Activated naive CD8-positive, alpha-beta T cell treated with anti-CD3 and anti-CD28 coated beads for 36 hours (primary cell): ENCODE results near the gene SCLY. TPM values are rescaled to one million over a fixed set of nuclear protein-coding genes. Genes with fewer than 3 reads are reported as not detected.

Experiments
- DNase-seq: peaks from one replicate; pipeline ENCODE4 v3.0.0; 2021
- H3K27ac Mint-ChIP-seq: one replicate; pipeline ENCODE4 v1.8.0; 2022; ENCODE audit warnings: mild to moderate bottlenecking, moderate library complexity, mixed read lengths
- H3K27me3 Mint-ChIP-seq: one replicate; pipeline ENCODE4 v1.8.0; 2022; ENCODE audit warnings: mild to moderate bottlenecking, mixed read lengths
- H3K36me3 Mint-ChIP-seq: one replicate; pipeline ENCODE4 v1.8.0; 2021; ENCODE audit warnings: mild to moderate bottlenecking, mixed read lengths
- H3K4me1 Mint-ChIP-seq: one replicate; pipeline ENCODE4 v1.8.0; 2021; ENCODE audit warnings: mixed read lengths
- H3K4me3 Mint-ChIP-seq: one replicate; pipeline ENCODE4 v1.8.0; 2022; ENCODE audit warnings: mild to moderate bottlenecking, moderate library complexity, mixed read lengths
- H3K9me3 Mint-ChIP-seq: one replicate; pipeline ENCODE4 v1.8.0; 2022; ENCODE audit warnings: mixed read lengths
- total RNA-seq, 2 experiments: library from RNA; stranded (reverse); gene quantifications; one replicate each; pipeline ENCODE4 v1.2.3, GENCODE V29; 2021

Gene SCLY
- total RNA-seq, 2 experiments from 2014 or later, result 71.6 to 72.9 TPM

- no peaks in the 10 kb centered on the region for H3K27me3 Mint-ChIP-seq
- peaks cover 1% of the 10 kb centered on the region for H3K4me1 Mint-ChIP-seq
- no peak overlapping the region for H3K27ac Mint-ChIP-seq
- no peak for DNase-seq
- H3K9me3 Mint-ChIP-seq, result no peaks in the 10 kb centered on the region
- H3K4me3 Mint-ChIP-seq, result no peak overlapping the region
- H3K36me3 Mint-ChIP-seq, result no peaks in the 10 kb centered on the region
These were observed 86.2 kb downstream of the SCLY start for GRCh38 chr2:238146884-238147544.

GRCh38 chr2:238148981-238149380 is 88.2 kb downstream of the SCLY start:
- Mint-ChIP-seq H3K36me3 (no peaks in the 10 kb centered on the region), H3K4me1 (peaks cover under 1% of the 10 kb centered on the region)

More at GRCh38 chr2:238148981-238149380, 88.2 kb downstream of the SCLY start:
- no peaks in the 10 kb centered on the region for H3K27me3 Mint-ChIP-seq
- no peak overlapping the region for H3K4me3 Mint-ChIP-seq
- no peaks in the 10 kb centered on the region for H3K9me3 Mint-ChIP-seq
- DNase-seq, result no peak
- H3K27ac Mint-ChIP-seq, result no peak overlapping the region

Other genes with a start within 250 kb of the SCLY start
- under 1 TPM; 0.24 to 0.25 TPM for gene RAMP1, start 201.4 kb upstream of the SCLY start, total RNA-seq
- 10 to 100 TPM; 57.9 to 58.9 TPM for gene UBE2F, start 94.0 kb upstream of the SCLY start, total RNA-seq
- gene ESPNL, start 39.3 kb downstream of the SCLY start, total RNA-seq, result not detected
- not detected for gene KLHL30, start 77.7 kb downstream of the SCLY start, total RNA-seq
- under 1 TPM; 0.27 to 0.34 TPM for gene ERFE, start 98.0 kb downstream of the SCLY start, total RNA-seq
- 10 to 100 TPM; 52.9 to 54.7 TPM for gene ILKAP, start 142.7 kb downstream of the SCLY start, total RNA-seq
- gene HES6, start 179.0 kb downstream of the SCLY start, total RNA-seq, result 1 to 10 TPM; 3.5 to 4.0 TPM
- 10 to 100 TPM; 15.3 to 17.5 TPM for gene PER2, start 227.6 kb downstream of the SCLY start, total RNA-seq